Measurements from ENCODE around the gene TAF1B. TPM values are rescaled to one million over a fixed set of nuclear protein-coding genes. Genes with fewer than 3 reads are reported as not detected.

TAF1B gene
- total and polyA plus RNA-seq, 2 experiments from 2014 or later: 8.0 to 19.4 TPM

- TF ChIP-seq, protein P1, sequence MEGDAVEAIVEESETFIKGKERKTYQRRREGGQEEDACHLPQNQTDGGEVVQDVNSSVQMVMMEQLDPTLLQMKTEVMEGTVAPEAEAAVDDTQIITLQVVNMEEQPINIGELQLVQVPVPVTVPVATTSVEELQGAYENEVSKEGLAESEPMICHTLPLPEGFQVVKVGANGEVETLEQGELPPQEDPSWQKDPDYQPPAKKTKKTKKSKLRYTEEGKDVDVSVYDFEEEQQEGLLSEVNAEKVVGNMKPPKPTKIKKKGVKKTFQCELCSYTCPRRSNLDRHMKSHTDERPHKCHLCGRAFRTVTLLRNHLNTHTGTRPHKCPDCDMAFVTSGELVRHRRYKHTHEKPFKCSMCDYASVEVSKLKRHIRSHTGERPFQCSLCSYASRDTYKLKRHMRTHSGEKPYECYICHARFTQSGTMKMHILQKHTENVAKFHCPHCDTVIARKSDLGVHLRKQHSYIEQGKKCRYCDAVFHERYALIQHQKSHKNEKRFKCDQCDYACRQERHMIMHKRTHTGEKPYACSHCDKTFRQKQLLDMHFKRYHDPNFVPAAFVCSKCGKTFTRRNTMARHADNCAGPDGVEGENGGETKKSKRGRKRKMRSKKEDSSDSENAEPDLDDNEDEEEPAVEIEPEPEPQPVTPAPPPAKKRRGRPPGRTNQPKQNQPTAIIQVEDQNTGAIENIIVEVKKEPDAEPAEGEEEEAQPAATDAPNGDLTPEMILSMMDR (IDR thresholded peaks at IDR 0.05; ENCODE audit: poor library complexity): no peak
- TF ChIP-seq EZH2 (IDR thresholded peaks at IDR 0.05; ENCODE audit: borderline replicate concordance): no peak
- H3K9me3 ChIP-seq (ENCODE audit: low read depth): no peaks in the 10 kb centered on the region
- H2AFZ ChIP-seq: no peak overlapping the region
- H3K4me3 ChIP-seq: no peak overlapping the region
- peaks cover 21% of the 10 kb centered on the region for H3K4me1 ChIP-seq (ENCODE audit: insufficient read depth)
- no peaks in the 10 kb centered on the region for H3K27me3 ChIP-seq
- H3K4me2 ChIP-seq: no peak overlapping the region
- peaks cover 13% of the 10 kb centered on the region for H3K79me2 ChIP-seq
- H3K36me3 ChIP-seq (replicated peaks; ENCODE audit: insufficient read depth, low read depth): no peaks in the 10 kb centered on the region
- WGBS (ENCODE audit: low lambda C conversion rate, missing lambda C conversion rate): 89% methylated on average over 8 of the region's 8 CpGs
- no peaks in the 10 kb centered on the region for H4K20me1 ChIP-seq (ENCODE audit: insufficient read depth, poor library complexity, severe bottlenecking)
- DNase-seq (ENCODE audit: low spot score): no peak
- H3K9me2 ChIP-seq (replicated peaks; ENCODE audit: insufficient read depth): no peaks in the 10 kb centered on the region
- no peak overlapping the region for H3K27ac ChIP-seq
Measured at GRCh38 chr2:9958057-9958456, 114.8 kb downstream of the TAF1B start.

DNA sequence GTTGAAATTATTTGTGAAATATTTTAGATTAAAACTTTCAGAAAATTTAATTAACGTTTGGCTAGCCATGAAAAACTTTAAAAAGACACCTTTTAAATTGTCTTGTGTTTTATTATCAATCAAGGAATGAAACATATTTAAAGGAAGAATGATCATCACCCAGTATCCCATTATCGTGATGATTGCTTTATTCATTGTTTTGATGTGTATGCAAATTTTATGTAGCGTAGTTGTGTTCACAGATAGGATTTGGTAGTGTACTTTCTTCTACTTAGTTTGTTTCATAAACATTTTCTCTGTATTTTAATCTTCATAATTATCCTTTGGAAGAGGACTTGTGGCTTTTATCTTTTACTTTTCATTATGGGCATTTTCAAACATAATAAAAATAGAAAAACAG lies 116.0 kb downstream of the TAF1B start:
- Histone ChIP-seq H3K9me2 (replicated peaks; ENCODE audit: insufficient read depth) (no peaks in the 10 kb centered on the region), H3K4me1 (ENCODE audit: insufficient read depth) (peaks cover 9% of the 10 kb centered on the region), H3K4me3 (no peak overlapping the region), H3K79me2 (peaks cover 13% of the 10 kb centered on the region), H2AFZ (no peak overlapping the region), H3K4me2 (no peak overlapping the region), H4K20me1 (ENCODE audit: insufficient read depth, poor library complexity, severe bottlenecking) (no peaks in the 10 kb centered on the region), H3K27ac (no peak overlapping the region), H3K27me3 (no peaks in the 10 kb centered on the region), H3K9me3 (ENCODE audit: low read depth) (no peaks in the 10 kb centered on the region), H3K36me3 (replicated peaks; ENCODE audit: insufficient read depth, low read depth) (no peaks in the 10 kb centered on the region)
- TF ChIP-seq EZH2 (IDR thresholded peaks at IDR 0.05; ENCODE audit: borderline replicate concordance): no peak
- no peak for TF ChIP-seq EZH2phosphoT487 (IDR thresholded peaks at IDR 0.05; ENCODE audit: low read depth, severe bottlenecking, unreplicated experiment)
- TF ChIP-seq, protein P1 (IDR thresholded peaks at IDR 0.05; ENCODE audit: poor library complexity): no peak
- 98% methylated on average over 3 of the region's 3 CpGs for whole genome bisulfite sequencing (ENCODE audit: low lambda C conversion rate, missing lambda C conversion rate)
- no peak for DNase-seq (ENCODE audit: low spot score)

DNA sequence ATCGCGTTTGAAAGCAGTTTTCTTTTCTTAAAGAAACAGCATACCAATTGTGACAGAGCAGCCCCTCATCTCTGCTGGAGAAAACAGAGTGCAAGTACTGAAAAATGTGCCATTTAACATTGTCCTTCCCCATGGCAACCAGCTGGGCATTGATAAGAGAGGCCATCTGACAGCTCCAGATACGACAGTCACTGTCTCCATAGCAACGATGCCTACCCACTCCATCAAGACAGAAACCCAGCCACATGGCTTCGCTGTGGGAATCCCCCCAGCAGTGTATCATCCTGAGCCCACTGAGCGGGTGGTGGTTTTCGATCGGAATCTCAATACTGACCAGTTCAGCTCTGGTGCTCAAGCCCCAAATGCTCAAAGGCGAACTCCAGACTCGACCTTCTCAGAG lies 117.7 kb downstream of the TAF1B start:
- Histone ChIP-seq H3K4me2 (no peak overlapping the region), H3K27me3 (no peaks in the 10 kb centered on the region), H3K79me2 (peaks cover 2% of the 10 kb centered on the region), H3K4me1 (ENCODE audit: insufficient read depth) (no peaks in the 10 kb centered on the region), H3K9me3 (ENCODE audit: low read depth) (no peaks in the 10 kb centered on the region), H3K4me3 (no peak overlapping the region), H4K20me1 (ENCODE audit: insufficient read depth, poor library complexity, severe bottlenecking) (no peaks in the 10 kb centered on the region), H3K9me2 (replicated peaks; ENCODE audit: insufficient read depth) (no peaks in the 10 kb centered on the region), H3K27ac (no peak overlapping the region), H2AFZ (no peak overlapping the region), H3K36me3 (replicated peaks; ENCODE audit: insufficient read depth, low read depth) (no peaks in the 10 kb centered on the region)
- TF ChIP-seq, protein P1 (IDR thresholded peaks at IDR 0.05; ENCODE audit: poor library complexity): no peak
- TF ChIP-seq EZH2phosphoT487 (IDR thresholded peaks at IDR 0.05; ENCODE audit: low read depth, severe bottlenecking, unreplicated experiment) (no peak), EZH2 (IDR thresholded peaks at IDR 0.05; ENCODE audit: borderline replicate concordance) (no peak)
- 77% methylated on average over 10 of the region's 10 CpGs for WGBS (ENCODE audit: low lambda C conversion rate, missing lambda C conversion rate)
- no peak for DNase-seq (ENCODE audit: low spot score)
